DND-41 (cell line): ENCODE measurements around the gene TNFAIP8.
A peak's percentile ranks its signal among the peaks of the same experiment; 100 is the strongest.

Source experiments
- CTCF ChIP-seq: IDR thresholded peaks from 2 replicates; pipeline ENCODE4 v1.5.1; 2012; ENCODE audit warnings: borderline replicate concordance, low read length, moderate library complexity, mild to moderate bottlenecking; ENCODE audit not compliant: poor library complexity, severe bottlenecking; ENCODE audit errors: extremely low read depth
- EZH2 ChIP-seq: IDR thresholded peaks from 3 replicates; pipeline ENCODE4 v1.6.1; 2012; ENCODE audit warnings: borderline replicate concordance, low read depth, mild to moderate bottlenecking, moderate library complexity, low read length, inconsistent platforms; ENCODE audit not compliant: severe bottlenecking

GRCh38 chr5:119409235-119409815, 53.5 kb downstream of the TNFAIP8 start:
- peak; percentile 34 for TF ChIP-seq CTCF
- TF ChIP-seq EZH2, result no peak
